Measurements from ENCODE around the gene POU2AF1.
"Not testable (repeated sequence)": the region's sequence is repeated elsewhere in the genome, so short reads cannot be mapped to it uniquely, and the experiment has no call there.

Gene POU2AF1

DNA sequence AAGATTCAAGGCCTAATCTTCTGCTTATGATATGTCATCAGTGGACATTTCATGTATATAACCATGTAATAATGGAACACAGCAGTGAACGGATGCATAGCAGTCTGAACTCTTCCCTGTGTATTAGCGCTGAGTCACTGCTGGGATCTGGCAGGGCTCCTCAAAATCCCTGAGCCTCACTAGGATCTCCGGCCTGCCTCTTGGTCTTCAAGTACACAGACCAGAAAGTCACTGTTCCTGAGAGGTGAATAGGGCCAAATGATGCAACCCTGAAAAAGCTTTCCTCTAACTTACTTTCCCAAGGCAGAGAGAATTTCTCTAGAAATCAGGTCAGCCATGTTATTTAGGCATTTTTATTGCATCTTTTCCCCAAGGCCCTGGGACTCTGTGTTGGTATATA is 35.0 kb downstream of the POU2AF1 start:
- no peak for DNase-seq (ENCODE audit: low spot score)

DNA sequence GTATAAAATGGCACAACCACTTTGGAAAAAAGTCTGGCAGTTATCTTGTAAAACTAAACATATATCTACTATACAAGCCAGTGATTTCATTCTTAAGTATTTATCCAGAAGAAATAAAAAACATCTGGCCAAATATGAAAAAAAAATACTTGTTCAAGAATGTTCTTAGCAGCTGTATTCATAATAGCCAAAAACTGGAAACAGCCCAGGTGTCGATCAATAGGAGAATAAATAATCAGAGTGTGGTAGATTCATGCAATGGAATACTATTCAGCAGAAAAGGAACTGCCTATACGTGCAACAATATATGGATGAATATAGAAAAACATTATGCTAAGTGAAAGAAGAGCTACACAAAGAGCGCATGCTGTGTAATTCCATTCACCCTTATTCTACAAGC is 36.7 kb downstream of the POU2AF1 start:
- DNase-seq (ENCODE audit: low spot score) = no peak

DNA sequence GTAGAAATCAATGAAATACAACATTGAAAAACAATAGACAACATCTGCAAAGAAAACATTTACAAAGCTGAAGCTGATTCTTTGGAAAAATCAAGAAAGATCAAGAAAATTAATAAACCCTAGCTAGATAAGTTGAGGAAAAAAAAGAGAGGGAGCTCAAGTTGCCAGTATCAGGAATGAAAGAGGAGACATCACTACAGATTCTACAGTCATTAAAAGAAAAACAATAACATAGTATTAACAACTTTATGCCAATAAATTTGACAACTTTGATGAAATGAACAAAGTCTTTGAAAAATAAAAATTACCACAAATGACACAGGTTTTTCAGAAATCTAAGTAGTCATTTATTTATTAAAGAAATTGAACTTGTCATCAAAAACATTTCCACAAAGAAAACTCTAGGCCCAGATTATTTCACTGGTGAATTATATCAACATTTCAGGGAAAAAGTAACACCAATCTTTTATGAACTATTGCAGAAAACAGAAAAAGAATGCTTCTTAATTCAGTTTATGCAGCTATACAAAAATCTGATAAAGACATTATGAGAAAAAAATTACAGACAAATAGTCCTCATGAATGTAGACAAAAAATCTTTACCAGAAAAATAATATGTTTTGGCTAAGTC is 39.2 kb downstream of the POU2AF1 start:
- DNase-seq (ENCODE audit: low spot score) = no peak

DNA sequence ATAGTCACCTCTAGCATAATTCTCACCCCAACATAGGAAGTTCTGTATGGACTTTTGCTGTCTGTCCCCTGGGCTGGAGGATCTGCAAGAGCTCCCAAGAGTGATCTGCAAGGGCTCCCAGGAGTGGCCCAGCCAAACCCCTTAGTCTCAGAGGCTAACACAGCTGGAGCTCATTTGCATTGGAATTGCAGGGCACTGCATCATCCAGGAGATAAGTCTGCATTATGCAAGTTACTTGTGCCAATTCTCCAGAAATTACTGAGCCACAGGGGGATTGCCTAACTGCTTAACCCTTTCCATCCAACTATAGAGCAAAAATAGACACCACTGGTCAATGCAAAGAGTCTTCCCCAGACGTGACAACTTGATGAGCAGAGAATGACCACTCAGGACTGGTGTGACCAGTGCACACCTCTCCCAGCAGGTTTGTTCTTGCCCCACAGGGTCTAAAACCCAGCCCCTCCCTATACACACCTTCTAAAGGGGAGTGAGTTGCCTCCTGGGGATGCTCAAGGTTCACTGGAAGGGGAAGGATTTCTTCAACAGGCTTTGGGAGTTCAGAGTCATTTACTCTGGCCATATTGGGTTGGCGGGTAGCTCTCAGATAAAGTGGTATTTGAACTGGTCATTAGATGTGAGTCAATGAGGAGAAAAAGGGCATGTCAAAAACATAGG is 42.4 kb downstream of the POU2AF1 start:
- no peak for DNase-seq (ENCODE audit: low spot score)

DNA sequence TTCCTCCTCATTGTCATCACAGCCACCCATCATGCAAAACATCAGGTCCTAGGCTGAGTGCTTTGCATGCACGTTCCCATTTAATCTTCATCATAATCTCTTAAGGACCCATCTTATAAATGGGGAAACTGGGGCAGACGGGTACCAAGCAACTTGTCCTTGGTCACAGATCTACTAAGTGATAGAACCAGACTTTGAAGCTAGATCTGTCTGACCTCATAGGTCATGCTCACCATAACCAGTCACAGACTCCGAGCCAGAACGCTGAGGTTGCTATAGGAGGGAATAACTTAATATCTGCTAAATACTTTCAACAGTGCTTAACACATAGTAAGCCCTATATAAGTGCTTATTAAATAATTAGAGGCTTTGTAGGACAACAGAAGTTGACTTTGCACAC is 43.0 kb downstream of the POU2AF1 start:
- DNase-seq (ENCODE audit: low spot score) = no peak

DNA sequence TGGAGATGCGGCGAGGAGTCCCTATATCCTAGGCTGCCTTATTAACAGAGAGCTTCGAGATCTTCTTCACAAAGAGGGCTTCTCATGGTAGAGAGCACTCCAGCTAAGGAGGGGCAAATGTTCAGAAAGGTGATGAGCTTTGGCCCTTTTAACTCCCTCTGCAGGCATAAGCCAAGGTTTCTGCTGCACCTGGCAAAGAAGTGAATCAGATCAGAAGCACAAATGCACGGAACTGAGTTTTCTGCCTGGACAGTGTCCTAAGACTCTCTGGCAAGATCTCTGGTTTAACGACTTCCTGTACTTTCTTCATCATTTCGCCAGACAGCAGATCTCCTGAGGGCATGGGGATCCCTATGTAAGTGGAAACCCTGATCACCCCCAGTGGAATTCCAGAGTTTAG is 43.5 kb downstream of the POU2AF1 start:
- no peak for DNase-seq (ENCODE audit: low spot score)

DNA sequence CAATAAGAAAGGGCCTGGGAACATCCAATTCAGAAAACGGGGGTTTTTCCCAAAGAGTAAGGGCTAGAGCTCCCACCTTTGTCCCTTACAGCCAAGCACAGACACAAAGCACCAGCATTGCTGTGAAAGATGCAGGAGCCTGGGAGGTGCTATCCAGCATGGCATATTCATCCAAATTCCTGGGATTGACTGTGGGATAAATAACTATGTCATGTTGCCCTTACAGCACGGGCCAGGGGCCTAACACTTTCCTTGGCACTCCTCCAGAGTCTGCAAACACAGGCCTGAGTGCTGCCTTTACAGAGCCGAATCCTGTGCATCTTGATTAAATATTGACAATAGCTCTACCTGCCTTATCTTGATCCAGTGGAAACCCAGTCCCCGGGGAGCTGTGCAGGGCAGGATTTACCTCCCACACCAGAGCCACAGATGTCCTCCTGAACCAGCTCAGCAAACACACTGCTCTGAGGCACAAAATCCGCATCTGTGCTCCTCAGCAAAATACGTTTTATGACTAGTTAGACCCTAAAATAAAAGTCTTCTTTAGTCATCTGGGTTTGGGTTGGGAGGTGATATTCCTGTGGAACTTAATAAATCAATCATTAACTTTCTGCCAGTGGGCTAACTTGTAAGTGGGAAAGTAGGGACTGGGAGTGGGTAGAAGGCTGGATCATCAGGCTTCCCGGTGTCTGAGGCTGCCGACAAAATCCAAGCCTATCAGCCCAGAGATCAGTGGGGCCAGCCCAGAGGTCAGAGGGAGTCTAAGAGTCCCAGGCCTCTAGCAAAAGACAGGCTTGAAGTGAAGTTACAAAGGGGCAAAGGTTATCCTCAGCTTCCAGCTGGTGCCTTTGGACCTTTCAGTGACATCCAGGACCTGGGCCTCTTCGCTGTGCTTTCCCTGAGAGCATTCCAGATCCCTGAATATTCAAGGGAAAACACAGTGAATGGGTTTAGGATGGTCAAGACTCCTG is 44.3 kb downstream of the POU2AF1 start:
- DNase-seq (ENCODE audit: low spot score) = no peak

DNA sequence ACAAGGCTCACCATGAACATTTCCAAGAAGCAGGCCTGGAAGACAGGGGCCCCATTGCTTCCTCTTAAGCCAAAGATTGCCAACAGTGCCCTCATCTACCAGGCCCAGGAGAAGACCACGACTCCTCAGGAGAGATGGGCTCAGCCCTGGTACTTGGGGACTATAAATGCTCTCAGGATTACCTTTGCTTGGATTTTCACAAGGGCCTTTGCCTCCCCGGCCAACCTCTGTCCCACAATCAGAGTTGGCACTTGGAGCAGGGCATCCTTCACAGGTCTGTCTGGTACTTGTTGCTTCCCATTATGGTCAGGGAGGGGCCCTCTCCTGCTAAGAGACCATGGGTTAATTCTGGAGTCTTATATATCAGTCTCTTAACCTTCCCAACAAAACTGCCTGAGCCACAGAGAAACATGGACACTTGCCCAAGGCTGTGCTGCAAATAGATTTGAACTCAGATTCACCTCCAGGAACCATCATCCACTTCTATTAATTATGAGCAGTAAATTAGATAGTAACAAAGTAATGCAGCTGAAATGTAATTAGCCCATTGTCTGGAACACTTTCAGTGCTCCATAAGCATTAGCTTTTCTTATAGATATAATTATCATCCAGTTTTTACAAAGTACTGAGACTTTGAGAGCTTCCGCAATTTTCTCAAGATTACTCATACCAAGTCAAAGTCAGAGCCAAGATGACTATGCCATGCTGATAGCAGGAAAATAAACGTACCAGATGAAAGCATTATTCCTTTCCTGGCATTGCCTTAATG is 47.2 kb downstream of the POU2AF1 start:
- DNase-seq (ENCODE audit: low spot score) = no peak

DNA sequence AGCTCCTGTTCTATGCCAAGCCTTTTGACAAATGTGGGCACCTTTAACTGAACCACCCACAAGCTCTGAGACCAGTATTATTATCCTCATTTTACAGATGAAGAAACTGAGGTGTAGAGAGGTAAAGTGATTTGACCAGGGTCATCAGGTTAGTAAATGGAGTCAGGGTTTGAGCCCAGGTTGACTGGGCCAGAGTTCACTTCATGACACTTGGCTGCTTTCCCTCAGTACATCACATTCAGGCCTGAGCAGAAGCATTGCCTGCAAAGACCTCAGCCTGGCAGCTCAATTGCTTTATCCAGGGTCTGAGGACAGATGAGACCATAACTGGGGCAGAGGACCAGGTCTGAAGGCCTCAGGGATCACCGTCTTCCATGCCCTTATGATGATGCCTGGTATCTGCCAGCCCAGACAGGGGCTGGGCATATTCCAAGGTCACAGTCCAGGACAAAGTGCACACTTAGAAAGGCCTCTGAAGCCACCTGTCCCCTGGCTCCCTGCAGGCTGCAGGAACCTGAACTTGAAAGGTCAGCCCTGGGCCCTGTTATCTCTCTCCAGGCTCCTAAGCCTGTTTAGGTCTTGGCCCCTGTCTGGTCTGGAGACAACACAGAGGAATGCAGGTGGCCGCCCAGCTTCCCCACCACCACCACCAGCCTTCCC is 48.7 kb downstream of the POU2AF1 start:
- no peak for DNase-seq (ENCODE audit: low spot score)

DNA sequence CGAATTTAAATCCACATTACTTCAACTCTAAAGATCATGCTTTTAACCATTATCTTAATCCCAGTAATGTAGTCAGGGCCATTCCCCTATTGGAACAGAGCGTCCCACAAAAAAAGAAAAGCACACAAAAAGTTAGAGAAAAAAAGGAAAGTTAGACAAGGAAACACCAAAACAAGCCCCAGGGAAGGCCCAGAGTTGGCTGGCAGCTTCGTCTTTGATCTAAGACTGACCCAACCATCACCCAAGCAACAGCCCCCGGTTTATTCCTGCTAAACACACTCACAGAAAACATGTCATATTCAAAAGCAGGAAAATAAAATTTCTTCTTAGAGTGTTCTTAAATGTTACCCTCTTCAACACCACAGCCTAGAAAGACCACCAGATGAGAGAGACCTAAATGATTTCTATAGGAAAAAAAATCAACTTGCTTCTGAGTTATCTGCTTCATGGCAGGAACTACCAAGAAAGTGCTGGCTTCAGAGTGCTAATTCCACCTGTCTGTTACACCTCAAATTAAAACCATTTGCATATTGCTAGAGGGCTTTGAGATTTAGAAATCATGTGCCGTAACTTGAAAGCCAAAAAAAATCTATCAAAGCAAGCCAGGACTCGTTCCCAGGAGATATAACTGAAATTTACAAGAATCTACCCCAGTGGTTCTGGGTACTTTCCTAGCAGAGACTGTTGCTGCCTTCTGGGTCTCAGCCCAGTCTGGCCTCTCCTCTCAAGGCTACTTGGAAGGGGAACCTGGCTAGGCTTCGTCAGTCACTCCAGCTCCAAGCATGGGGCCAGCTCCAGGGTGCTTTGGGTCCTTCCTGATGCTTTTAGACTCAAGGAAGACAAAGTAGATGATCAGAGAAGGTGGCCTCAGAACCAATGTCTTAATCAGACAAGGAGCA is 49.5 kb downstream of the POU2AF1 start:
- no peak for DNase-seq (ENCODE audit: low spot score)

DNA sequence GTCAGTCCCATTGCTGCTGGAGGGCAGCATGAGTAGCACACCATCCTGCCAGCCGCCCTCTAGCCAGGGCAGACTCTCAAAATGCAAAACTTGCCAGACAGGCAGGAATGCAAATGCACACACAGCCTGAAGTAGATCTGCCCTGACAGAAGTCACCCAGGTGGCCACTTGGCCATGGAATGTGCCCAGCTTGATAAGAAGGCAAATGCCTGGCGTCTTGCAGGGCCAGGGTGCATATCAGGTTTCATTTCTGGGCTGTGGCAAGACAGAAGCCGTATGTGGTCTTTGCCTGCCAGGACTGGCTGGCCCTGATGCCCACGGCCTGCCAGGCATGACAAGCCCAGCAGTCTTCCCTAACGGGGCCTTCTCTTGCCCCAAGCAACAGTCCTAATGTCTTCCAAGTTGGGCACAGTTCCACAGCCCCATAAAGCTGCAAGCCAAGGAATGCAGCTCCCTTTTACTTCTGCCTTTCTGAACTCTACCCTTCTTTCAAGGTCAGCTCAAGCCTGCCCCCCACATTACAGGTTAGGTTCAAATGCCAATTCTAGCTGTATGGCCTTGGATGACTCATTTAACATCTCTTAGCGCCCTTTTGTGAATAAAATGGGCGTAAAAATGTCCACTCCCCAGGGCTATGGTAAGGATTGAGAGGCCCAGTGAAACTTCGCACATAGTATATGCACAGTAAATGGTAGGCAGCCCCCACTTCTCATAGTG is 51.0 kb downstream of the POU2AF1 start:
- no peak for DNase-seq (ENCODE audit: low spot score)

DNA sequence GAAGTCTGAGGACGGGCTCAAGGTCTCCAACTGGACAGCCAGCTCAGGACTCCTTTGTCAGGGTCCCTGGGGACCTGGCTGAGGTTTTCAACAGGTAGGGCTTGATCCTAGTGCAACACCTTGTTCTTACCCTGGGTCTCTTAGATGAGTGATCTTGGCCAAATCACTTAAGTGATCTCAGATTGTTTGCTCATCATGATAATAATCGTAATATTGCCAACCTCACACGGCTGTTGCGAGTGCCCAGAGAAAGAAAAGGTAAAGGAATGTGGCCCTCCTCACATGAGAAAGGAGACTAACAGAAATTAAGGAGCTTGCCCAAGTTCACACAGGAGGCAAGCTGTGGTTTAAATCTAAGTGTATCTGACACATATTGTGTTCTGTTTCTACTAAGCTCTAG is 52.3 kb downstream of the POU2AF1 start:
- no peak for DNase-seq (ENCODE audit: low spot score)

DNA sequence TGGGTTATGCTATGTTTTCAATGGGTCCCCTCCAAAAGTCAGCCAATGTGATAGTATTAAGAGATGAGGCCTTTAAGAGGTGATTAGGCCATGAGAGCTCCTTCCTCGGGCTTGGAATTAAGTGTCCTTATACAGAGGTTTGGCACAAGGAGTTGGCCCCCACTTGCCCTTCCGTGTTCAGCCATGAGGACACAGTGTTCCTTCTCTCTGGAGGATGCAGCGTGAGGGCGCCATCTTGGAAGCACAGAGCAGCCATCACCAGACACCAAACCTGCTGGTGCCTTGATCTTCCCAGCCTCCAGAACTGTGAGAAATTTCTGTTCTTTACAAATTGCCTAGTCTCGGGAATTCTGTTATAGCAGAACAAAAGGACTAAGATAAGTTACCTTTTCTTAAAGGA is 53.8 kb downstream of the POU2AF1 start:
- DNase-seq (ENCODE audit: low spot score) = no peak

DNA sequence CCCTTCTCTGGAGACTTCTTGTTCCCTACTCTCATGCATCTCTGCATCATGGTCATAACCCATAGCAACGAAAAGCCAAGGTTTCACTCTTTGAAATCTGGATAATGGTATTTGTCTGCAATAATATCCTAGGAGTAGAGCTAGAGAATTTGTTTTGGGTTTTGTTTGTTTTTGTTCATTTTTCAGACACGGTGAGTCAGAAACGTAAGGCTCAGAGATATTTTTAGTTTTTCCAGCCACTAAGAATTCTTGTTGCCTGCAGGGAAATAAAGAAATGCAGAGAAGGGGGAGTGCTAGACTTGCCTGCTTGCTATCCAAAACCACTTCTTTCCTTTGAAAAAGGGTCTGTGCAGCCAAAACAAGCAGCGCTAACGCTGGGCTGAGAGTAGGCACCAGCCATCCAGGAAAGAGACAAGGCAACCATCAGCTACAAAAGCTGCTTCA is 54.8 kb downstream of the POU2AF1 start:
- no peak for DNase-seq (ENCODE audit: low spot score)

DNA sequence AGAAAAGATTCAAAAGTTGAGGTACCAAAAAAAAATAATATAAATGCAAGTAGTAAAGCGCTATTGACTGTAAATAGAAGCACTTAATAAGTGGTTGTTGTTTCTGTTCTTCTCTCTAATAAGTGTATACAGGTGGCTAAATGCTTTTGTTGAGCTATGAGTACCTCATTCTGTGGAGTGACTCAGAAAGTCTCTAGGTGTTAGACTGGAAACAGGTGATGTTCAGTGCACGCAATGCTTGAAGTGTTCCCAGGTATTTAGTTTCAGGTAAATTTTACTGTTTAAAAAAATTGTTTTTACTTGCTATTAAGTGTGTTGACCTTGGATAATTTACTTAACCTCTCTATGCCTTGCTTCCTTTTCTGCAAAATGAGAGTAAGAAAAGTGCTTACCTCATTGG is 56.5 kb downstream of the POU2AF1 start:
- no peak for DNase-seq (ENCODE audit: low spot score)

DNA sequence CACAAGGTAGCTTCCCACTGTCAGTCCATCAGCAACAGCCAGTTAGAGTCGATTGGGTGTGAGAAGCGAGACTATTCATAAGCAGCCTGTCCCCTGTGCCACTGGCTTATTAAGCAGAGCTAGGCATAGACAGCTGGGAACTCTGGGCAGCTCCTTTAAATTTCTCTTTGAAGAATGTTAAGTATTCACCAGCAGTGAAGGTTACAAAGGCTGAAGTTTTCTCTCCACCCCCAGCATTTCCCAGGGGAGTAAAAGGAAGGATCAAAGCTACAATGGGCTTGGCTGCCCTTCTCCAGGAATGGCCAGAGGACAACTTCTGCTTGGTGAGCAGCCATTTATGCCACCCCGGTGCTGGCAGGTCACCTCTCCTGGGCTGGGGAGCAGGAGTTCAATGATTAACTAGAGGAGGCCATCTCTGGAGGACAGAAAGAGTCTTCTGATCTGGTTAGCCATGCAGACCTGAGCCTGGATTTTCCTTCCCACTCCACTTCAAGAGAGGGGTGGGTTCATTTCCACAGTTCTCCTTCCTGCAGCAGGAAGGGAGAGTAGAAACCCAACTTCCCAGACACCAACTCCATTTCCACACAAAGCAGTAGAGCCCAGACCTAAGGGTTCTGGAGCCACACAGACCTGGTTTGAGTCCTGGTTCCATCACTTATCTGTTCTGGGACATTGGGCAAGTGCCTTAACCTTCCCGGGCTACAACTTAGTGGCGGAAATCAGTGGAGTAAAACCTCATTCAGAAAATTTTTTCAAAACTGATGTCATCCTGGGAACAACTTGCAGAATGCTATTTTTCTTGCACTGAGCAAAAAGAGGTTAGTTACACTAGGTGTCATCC is 58.1 kb downstream of the POU2AF1 start:
- DNase-seq (ENCODE audit: low spot score) = no peak

DNA sequence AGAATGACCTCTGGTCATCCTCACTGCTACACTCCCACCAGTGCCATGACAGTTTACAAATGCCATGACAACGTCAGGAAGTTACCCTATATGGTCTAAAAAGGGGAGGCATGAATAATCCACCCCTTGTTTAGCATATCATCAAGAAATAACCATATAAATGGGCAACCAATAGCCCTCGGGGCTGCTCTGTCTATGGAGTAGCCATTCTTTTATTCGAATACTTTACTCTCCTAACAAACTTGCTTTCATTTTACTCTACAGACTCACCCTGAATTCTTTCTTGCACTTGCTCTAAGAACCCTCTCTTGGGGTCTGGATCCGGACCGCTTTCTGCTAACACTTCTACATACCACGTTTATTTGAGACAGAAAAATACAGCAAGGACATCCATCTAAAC is 58.9 kb downstream of the POU2AF1 start:
- DNase-seq (ENCODE audit: low spot score) = not testable (repeated sequence)

DNA sequence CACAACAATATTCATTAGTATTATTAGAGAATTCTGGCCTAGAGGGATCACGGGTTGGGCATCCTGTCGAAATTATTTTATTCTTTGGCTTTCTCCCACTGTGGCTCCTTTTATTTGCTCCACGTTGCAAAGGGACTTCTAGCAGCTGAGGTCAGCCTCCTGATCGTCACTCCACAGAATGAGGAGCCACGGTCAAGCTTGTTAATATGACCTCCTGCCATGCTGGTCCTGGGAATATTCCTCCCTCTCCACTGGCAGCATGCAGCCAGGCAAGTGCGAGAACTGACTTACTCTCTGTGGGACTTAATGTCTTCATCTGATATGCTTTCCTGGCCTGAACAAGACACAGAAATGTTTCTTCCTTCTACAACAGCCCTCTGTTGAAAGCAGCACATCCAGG is 59.8 kb downstream of the POU2AF1 start:
- no peak for DNase-seq (ENCODE audit: low spot score)

DNA sequence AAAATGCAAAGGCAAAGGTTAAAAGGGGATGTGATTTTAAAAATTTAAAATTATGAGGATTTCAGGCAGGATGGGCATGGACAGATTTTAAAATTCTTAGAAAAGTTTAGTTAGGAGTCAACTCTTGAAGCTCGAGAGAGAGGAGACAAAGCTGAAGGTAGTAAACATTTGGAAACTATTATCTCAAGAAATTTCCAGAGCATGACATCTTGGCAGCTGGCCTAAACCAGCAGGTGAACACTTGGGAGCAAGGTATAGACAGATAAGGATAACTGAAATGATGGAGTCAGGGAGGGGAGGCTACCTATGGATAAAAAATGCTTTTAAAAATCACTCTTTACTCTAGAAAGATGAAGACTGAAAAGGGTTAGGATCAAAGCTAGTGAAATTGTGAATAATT is 67.0 kb downstream of the POU2AF1 start:
- DNase-seq (ENCODE audit: low spot score) = no peak

All from CD4-positive, alpha-beta T cell treated with Interleukin-15 for 4 hours (primary cell).